ENCODE measurements around the gene NLRC5.

DNA sequence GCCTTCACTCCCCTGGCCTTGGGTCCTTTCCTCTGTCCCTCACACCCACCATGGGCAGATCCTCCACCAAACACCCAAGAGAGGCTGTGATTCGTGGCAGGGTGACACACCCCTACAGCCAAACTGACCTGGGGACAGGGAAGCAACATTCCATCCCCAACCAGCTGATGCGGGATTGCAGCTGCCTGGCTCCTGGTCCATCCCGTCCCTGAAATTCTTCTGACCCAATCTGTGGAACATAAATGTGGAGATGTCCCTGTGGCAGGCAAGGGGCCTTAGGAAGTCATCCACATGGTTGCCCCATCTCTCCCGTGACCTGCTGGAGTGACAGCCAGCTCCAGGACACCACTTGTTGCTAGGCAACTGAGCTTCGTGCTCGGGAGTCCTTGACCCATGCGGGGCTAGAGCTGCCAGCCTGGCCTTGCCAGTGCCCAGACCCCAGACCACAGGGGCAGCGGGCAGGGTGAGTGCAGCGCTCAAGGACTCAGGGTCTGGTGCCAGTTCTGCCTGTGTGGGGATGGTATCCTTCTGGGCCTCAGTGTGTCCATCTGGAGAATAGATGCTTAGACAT, 69.0 kb downstream of the NLRC5 start:
- TF ChIP-seq, protein P1, sequence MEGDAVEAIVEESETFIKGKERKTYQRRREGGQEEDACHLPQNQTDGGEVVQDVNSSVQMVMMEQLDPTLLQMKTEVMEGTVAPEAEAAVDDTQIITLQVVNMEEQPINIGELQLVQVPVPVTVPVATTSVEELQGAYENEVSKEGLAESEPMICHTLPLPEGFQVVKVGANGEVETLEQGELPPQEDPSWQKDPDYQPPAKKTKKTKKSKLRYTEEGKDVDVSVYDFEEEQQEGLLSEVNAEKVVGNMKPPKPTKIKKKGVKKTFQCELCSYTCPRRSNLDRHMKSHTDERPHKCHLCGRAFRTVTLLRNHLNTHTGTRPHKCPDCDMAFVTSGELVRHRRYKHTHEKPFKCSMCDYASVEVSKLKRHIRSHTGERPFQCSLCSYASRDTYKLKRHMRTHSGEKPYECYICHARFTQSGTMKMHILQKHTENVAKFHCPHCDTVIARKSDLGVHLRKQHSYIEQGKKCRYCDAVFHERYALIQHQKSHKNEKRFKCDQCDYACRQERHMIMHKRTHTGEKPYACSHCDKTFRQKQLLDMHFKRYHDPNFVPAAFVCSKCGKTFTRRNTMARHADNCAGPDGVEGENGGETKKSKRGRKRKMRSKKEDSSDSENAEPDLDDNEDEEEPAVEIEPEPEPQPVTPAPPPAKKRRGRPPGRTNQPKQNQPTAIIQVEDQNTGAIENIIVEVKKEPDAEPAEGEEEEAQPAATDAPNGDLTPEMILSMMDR (IDR thresholded peaks at IDR 0.05), result no peak
- TF ChIP-seq POLR2A (IDR thresholded peaks at IDR 0.05), result no peak

Data from vagina (tissue), 2 donors.